PC-9 (cell line): ENCODE measurements around the gene BTBD18.

ENCODE experiments used
- CTCF ChIP-seq: fragments of 200-600 bp; sonication (generic); conservative IDR thresholded peaks from 2 replicates; pipeline ENCODE4 v1.6.1; 2017; ENCODE audit warnings: mixed run types, antibody characterized with exemption, mild to moderate bottlenecking, moderate library complexity
- EZH2 ChIP-seq: fragments of 200-600 bp; sonication (generic); IDR thresholded peaks from 2 replicates; pipeline ENCODE4 v1.8.0; 2017; ENCODE audit warnings: antibody characterized with exemption, low read depth

DNA sequence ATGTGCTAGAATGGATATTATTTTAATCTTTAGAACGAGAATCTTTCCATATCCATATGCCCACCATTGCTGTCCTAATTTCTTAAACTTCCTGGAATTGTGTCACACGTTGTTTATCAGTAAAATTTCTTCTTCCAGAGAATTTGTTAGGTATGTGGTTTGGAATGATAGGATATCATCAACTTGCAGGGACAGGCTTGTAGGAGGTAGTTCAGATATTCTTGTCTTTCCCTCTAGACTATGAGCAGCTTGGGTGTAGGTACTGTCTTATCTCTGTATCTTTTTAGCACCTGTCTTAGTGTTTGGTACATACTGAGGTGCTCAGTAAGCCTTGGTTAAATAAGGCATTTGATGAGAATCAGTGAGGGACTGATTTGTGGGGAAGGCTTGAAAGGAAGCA, 13.4 kb upstream of the BTBD18 start:
- TF ChIP-seq EZH2 (no peak), CTCF (no peak)
